ENCODE results near the gene LIMCH1.

DNA sequence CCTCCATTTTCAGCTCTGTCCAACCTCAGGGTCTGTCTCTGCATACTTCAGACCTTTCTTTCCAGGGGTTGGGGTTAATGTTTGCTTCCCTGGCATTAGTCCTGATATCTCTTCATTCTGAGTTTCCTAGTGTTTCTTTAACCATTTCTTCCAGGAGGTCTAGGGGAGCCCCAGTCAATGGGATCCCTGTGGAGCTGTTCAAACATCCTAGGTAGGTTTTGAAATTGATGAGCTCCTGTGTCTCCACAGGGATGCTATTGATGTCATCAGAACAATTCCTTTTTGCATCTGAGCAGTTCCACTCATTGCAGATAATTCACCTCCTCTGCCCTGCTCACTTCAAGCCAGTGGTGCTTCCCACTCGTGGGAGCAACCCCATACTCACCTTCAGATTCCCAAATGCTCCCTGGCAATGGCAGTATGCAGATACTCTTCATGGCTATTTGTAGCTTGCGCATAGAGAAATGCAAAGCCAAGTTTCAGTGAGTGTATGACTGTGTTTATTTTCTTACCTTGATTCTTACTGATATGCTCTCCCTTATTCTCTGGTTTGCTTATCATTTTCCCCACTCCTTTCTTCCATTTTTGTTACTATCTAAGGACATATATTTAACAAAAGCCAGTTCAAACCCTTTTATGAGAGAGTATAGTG is 33.7 kb upstream of the LIMCH1 start:
- TF ChIP-seq MAX (IDR thresholded peaks at IDR 0.05; ENCODE audit: low read depth, low read length) (no peak), CTCF (IDR thresholded peaks at IDR 0.05; ENCODE audit: low read depth, low read length) (no peak), POLR2A (IDR thresholded peaks at IDR 0.05; ENCODE audit: extremely low read depth, insufficient read length) (no peak)

Data from NB4 (cell line).